Fibroblast of lung (primary cell): ENCODE data around the gene ZNF736. TPM values are rescaled to one million over a fixed set of nuclear protein-coding genes. Genes with fewer than 3 reads are reported as not detected.

Experiments
- DNase-seq, 2 donors: peaks; one replicate each; pipeline versions ENCODE4 v3.0.0 to v3.0.0-alpha.2; 2010; ENCODE audit warnings: low read depth in 2 of 2
- H2AFZ ChIP-seq: 2 replicates; pipeline ENCODE4 v1.5.1; 2012; ENCODE audit warnings: low read length, control low read depth, inconsistent platforms
- H3K27ac ChIP-seq: 2 replicates; pipeline ENCODE4 v1.5.1; 2011; ENCODE audit warnings: low read length, control low read depth; ENCODE audit not compliant: insufficient read depth
- H3K27me3 ChIP-seq: 2 replicates; pipeline ENCODE4 v1.5.1; 2011; ENCODE audit warnings: mild to moderate bottlenecking, low read length; ENCODE audit not compliant: control insufficient read depth, insufficient read depth
- H3K36me3 ChIP-seq: 2 replicates; pipeline ENCODE4 v1.5.1; 2011; ENCODE audit warnings: low read length; ENCODE audit not compliant: control insufficient read depth, insufficient read depth
- H3K4me1 ChIP-seq: 2 replicates; pipeline ENCODE4 v1.5.1; 2011; ENCODE audit warnings: low read length; ENCODE audit not compliant: control insufficient read depth, insufficient read depth; ENCODE audit errors: extremely low read depth
- H3K4me2 ChIP-seq: 2 replicates; pipeline ENCODE4 v1.5.1; 2011; ENCODE audit warnings: low read length, control low read depth; ENCODE audit not compliant: insufficient read depth; ENCODE audit errors: extremely low read depth
- H3K4me3 ChIP-seq, 4 experiments: fragments of 200-600 bp in 1 of 4; sonication (generic) in 1 of 4; replicated peaks in 1 of 4; 2 replicates each; pipeline ENCODE4 v1.5.1; 2011 to 2016; ENCODE audit warnings: low read length in 4 of 4, low read depth in 3 of 4, mild to moderate bottlenecking in 3 of 4, control low read depth in 2 of 4, inconsistent platforms in 1 of 4, mixed read lengths in 1 of 4; ENCODE audit not compliant: insufficient read depth in 1 of 4; ENCODE audit errors: control extremely low read depth in 1 of 4
- H3K79me2 ChIP-seq: 2 replicates; pipeline ENCODE4 v1.5.1; 2012; ENCODE audit warnings: mild to moderate bottlenecking, low read length, inconsistent platforms; ENCODE audit not compliant: control insufficient read depth, insufficient read depth
- H3K9ac ChIP-seq: 2 replicates; pipeline ENCODE4 v1.5.1; 2011; ENCODE audit warnings: mild to moderate bottlenecking, low read length, control low read depth; ENCODE audit not compliant: insufficient read depth
- H3K9me3 ChIP-seq: 2 replicates; pipeline ENCODE4 v1.5.1; 2012; ENCODE audit warnings: low read depth, low read length; ENCODE audit not compliant: control insufficient read depth, insufficient read depth
- H4K20me1 ChIP-seq: 2 replicates; pipeline ENCODE4 v1.5.1; 2011; ENCODE audit warnings: low read length; ENCODE audit not compliant: control insufficient read depth, insufficient read depth; ENCODE audit errors: extremely low read depth
- CTCF ChIP-seq, 2 donors: IDR thresholded peaks in 1 of 2; conservative IDR thresholded peaks in 1 of 2; 1 replicate in 1 of 2; 2 replicates in 1 of 2; pipeline ENCODE4 v1.5.1; 2011 to 2012; ENCODE audit warnings: low read length in 2 of 2, control low read depth in 1 of 2, inconsistent platforms in 1 of 2, low read depth in 1 of 2, mild to moderate bottlenecking in 1 of 2
- EZH2 ChIP-seq: IDR thresholded peaks from 2 replicates; pipeline ENCODE4 v1.5.1; 2012; ENCODE audit warnings: low read length, control low read depth, mild to moderate bottlenecking; ENCODE audit errors: missing control alignments
- polyA plus RNA-seq, 2 donors: library from polyadenylated mRNA; depleted of rRNA in 1 of 2; stranded (reverse) in 1 of 2; unstranded in 1 of 2; fragments of >200 nt; gene quantifications; 2 replicates each; pipeline ENCODE4 v1.2.1, GENCODE V29; 2011 to 2012; ENCODE audit warnings: missing spikeins in 1 of 2
- total RNA-seq: library from RNA; depleted of rRNA; stranded (reverse); fragments of >200 nt; gene quantifications from 2 replicates; pipeline ENCODE4 v1.2.1, GENCODE V29; 2014

Gene ZNF736
- total and polyA plus RNA-seq, 2 donors (not counting 1 experiment from before 2014, with no cell fraction given) = 4.5 to 10.2 TPM

- no peak overlapping the region for H3K4me2 ChIP-seq
- H3K27ac ChIP-seq = no peak overlapping the region
- no peak overlapping the region for H3K9ac ChIP-seq
- H3K27me3 ChIP-seq = no peaks in the 10 kb centered on the region
- TF ChIP-seq CTCF (conservative IDR thresholded peaks at IDR 0.05 in 1 of 2, IDR thresholded peaks at IDR 0.05 in 1 of 2; ENCODE audit: low read depth in 1 of 2, low read length in 2 of 2) (no peak), EZH2 (no peak)
- H3K4me3 ChIP-seq = no peak overlapping the region
- no peaks in the 10 kb centered on the region for H3K79me2 ChIP-seq
- H2AFZ ChIP-seq = no peak overlapping the region
- no peaks in the 10 kb centered on the region for H3K4me1 ChIP-seq
- no peaks in the 10 kb centered on the region for H4K20me1 ChIP-seq
- DNase-seq = no peak
- H3K36me3 ChIP-seq = no peaks in the 10 kb centered on the region
- H3K9me3 ChIP-seq = no peaks in the 10 kb centered on the region
These were observed 57.4 kb downstream of the ZNF736 start for GRCh38 chr7:64371116-64371515.

GRCh38 chr7:64373017-64373416 lies 59.3 kb downstream of the ZNF736 start:
- no peak overlapping the region for H3K27ac ChIP-seq
- H3K4me1 ChIP-seq = no peaks in the 10 kb centered on the region
- no peak overlapping the region for H3K4me2 ChIP-seq
- no peaks in the 10 kb centered on the region for H3K27me3 ChIP-seq
- no peaks in the 10 kb centered on the region for H3K9me3 ChIP-seq
- H3K36me3 ChIP-seq = no peaks in the 10 kb centered on the region
- H3K4me3 ChIP-seq = no peak overlapping the region
- no peaks in the 10 kb centered on the region for H4K20me1 ChIP-seq
- no peak for TF ChIP-seq CTCF (conservative IDR thresholded peaks at IDR 0.05 in 1 of 2, IDR thresholded peaks at IDR 0.05 in 1 of 2; ENCODE audit: low read depth in 1 of 2, low read length in 2 of 2)
- no peak for TF ChIP-seq EZH2
- H3K9ac ChIP-seq = no peak overlapping the region
- no peak overlapping the region for H2AFZ ChIP-seq
- DNase-seq = no peak
- H3K79me2 ChIP-seq = no peaks in the 10 kb centered on the region

- TF ChIP-seq EZH2 = no peak
- TF ChIP-seq CTCF (conservative IDR thresholded peaks at IDR 0.05 in 1 of 2, IDR thresholded peaks at IDR 0.05 in 1 of 2; ENCODE audit: low read depth in 1 of 2, low read length in 2 of 2) = no peak
- Histone ChIP-seq H3K4me3 (no peak overlapping the region), H3K27ac (no peak overlapping the region), H3K36me3 (no peaks in the 10 kb centered on the region), H3K27me3 (no peaks in the 10 kb centered on the region), H3K9ac (no peak overlapping the region), H3K4me1 (no peaks in the 10 kb centered on the region), H3K79me2 (no peaks in the 10 kb centered on the region), H2AFZ (no peak overlapping the region), H4K20me1 (no peaks in the 10 kb centered on the region), H3K9me3 (no peaks in the 10 kb centered on the region), H3K4me2 (no peak overlapping the region)
- DNase-seq = no peak
These were observed 86.6 kb downstream of the ZNF736 start for GRCh38 chr7:64400401-64400800.

Other genes starting within 250 kb of the ZNF736 start
- not detected in 2 replicates for gene ZNF735, start 106.8 kb upstream of the ZNF736 start, total RNA-seq
- not detected in 2 replicates for gene ZNF735, start 106.8 kb upstream of the ZNF736 start, polyA plus RNA-seq
- gene ZNF679, start 85.5 kb upstream of the ZNF736 start, total RNA-seq = not detected in 2 replicates
- gene ZNF679, start 85.5 kb upstream of the ZNF736 start, polyA plus RNA-seq = not detected in 2 replicates
- 5.1 and 10.1 TPM in 2 replicates for gene ZNF680, start 249.1 kb downstream of the ZNF736 start, total RNA-seq
- gene ZNF680, start 249.1 kb downstream of the ZNF736 start, polyA plus RNA-seq = 2.2 and 2.7 TPM in 2 replicates